ENCODE data around the gene ENKD1.

Gene ENKD1

GRCh38 chr16:67648764-67649407 is 17.7 kb downstream of the ENKD1 start:
- DNase-seq: no peak

GRCh38 chr16:67648088-67648763 is 18.3 kb downstream of the ENKD1 start:
- no peak for DNase-seq

GRCh38 chr16:67647681-67648080 is 18.9 kb downstream of the ENKD1 start:
- DNase-seq: no peak

GRCh38 chr16:67647111-67647651 is 19.4 kb downstream of the ENKD1 start:
- DNase-seq: no peak

- DNase-seq: no peak
These were observed 21.0 kb downstream of the ENKD1 start for GRCh38 chr16:67645397-67646121.

GRCh38 chr16:67644038-67644437 is 22.5 kb downstream of the ENKD1 start:
- DNase-seq: no peak

- no peak for DNase-seq
These were observed 24.5 kb downstream of the ENKD1 start for GRCh38 chr16:67641779-67642708.

GRCh38 chr16:67637625-67638024 is 28.9 kb downstream of the ENKD1 start:
- no peak for DNase-seq

GRCh38 chr16:67636713-67637112 is 29.8 kb downstream of the ENKD1 start:
- no peak for DNase-seq

GRCh38 chr16:67632415-67633172 is 34.0 kb downstream of the ENKD1 start:
- DNase-seq: no peak

GRCh38 chr16:67628216-67628615 is 38.3 kb downstream of the ENKD1 start:
- no peak for DNase-seq

- DNase-seq: peak; percentile 15
These were observed 52.7 kb downstream of the ENKD1 start for GRCh38 chr16:67613808-67614207.
